ENCODE results near the gene MAPT.

DNA sequence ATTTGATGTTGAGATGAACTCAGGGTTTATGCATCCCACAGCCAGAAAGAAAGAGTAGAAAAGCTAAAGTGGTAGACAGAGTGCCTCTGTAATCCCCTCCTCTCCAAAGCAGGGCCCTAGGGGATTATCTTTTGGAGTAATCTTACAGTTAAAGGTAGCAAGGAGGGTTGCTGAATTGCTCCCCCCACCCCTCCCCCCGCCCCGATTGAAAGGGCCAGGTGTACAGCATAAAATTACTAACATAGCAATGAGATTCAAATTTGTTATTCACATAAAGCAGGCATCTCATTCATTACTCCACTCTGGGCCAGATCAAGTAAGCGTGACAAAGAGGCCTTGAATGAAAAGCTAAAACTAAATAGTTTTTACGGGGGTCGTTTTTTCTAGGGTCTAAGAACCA lies 177.4 kb downstream of the MAPT start:
- TF ChIP-seq, protein P1, sequence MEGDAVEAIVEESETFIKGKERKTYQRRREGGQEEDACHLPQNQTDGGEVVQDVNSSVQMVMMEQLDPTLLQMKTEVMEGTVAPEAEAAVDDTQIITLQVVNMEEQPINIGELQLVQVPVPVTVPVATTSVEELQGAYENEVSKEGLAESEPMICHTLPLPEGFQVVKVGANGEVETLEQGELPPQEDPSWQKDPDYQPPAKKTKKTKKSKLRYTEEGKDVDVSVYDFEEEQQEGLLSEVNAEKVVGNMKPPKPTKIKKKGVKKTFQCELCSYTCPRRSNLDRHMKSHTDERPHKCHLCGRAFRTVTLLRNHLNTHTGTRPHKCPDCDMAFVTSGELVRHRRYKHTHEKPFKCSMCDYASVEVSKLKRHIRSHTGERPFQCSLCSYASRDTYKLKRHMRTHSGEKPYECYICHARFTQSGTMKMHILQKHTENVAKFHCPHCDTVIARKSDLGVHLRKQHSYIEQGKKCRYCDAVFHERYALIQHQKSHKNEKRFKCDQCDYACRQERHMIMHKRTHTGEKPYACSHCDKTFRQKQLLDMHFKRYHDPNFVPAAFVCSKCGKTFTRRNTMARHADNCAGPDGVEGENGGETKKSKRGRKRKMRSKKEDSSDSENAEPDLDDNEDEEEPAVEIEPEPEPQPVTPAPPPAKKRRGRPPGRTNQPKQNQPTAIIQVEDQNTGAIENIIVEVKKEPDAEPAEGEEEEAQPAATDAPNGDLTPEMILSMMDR (CRISPR knock-in tag; IDR thresholded peaks at IDR 0.05): no peak
- TF ChIP-seq FIP1L1 (IDR thresholded peaks at IDR 0.05; ENCODE audit: borderline replicate concordance, insufficient read depth, low read depth, low read length) (no peak), TAF1 (CRISPR knock-in tag; IDR thresholded peaks at IDR 0.05) (no peak)
- TF ChIP-seq, protein P2, sequence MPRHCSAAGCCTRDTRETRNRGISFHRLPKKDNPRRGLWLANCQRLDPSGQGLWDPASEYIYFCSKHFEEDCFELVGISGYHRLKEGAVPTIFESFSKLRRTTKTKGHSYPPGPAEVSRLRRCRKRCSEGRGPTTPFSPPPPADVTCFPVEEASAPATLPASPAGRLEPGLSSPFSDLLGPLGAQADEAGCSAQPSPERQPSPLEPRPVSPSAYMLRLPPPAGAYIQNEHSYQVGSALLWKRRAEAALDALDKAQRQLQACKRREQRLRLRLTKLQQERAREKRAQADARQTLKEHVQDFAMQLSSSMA (CRISPR knock-in tag; IDR thresholded peaks at IDR 0.05): no peak

All from HepG2 (cell line).